Measurements from ENCODE around the gene PCDHGC3. TPM values are rescaled to one million over a fixed set of nuclear protein-coding genes. Genes with fewer than 3 reads are reported as not detected.
A peak's percentile ranks its signal among the peaks of the same experiment; 100 is the strongest.

PCDHGC3 gene
- total RNA-seq, 4 donors from 2014 or later = 25.9 to 146 (median 123) TPM

GRCh38 chr5:141518618-141519015 lies 42.9 kb downstream of the PCDHGC3 start:
- H3K4me1 ChIP-seq = peaks cover 4 to 12% of the 10 kb centered on the region in 2 donors
- intact Hi-C loops (cut with DNase I; ENCODE audit: low total_unique reads) = no loop called here
- no peaks in the 10 kb centered on the region for H3K36me3 ChIP-seq
- DNase-seq = no peak
- H3K9me3 ChIP-seq = no peaks in the 10 kb centered on the region
- H3K27ac ChIP-seq = no peak overlapping the region
- TF ChIP-seq POLR2A (IDR thresholded peaks at IDR 0.05) = no peak
- TF ChIP-seq CTCF (IDR thresholded peaks at IDR 0.05) = no peak
- H3K27me3 ChIP-seq = no peaks in the 10 kb centered on the region
- no peak overlapping the region for H3K4me3 ChIP-seq

GRCh38 chr5:141519605-141520565 lies 44.1 kb downstream of the PCDHGC3 start:
- intact Hi-C loops (cut with DNase I; ENCODE audit: low total_unique reads) = loop anchor here (10.0 kb wide), 1 partner anchor 45 kb away; the partner anchor contains the start of gene PCDHGC3
- no peaks in the 10 kb centered on the region for H3K27me3 ChIP-seq
- no peaks in the 10 kb centered on the region for H3K4me1 ChIP-seq
- TF ChIP-seq CTCF (IDR thresholded peaks at IDR 0.05) = no peak
- TF ChIP-seq POLR2A (IDR thresholded peaks at IDR 0.05) = no peak
- H3K36me3 ChIP-seq = no peaks in the 10 kb centered on the region
- H3K4me3 ChIP-seq = no peak overlapping the region
- peak overlapping the region in 1 of 2 donors; percentile 76 for H3K27ac ChIP-seq
- no peak for DNase-seq
- no peaks in the 10 kb centered on the region for H3K9me3 ChIP-seq

- intact Hi-C loops (cut with DNase I; ENCODE audit: low total_unique reads) = loop anchor here (10.0 kb wide), 1 partner anchor 47 kb away; the partner anchor contains the start of gene PCDHGC3
- no peaks in the 10 kb centered on the region for H3K9me3 ChIP-seq
- H3K27me3 ChIP-seq = no peaks in the 10 kb centered on the region
- H3K27ac ChIP-seq = peak overlapping the region; percentile 66 to 76
- no peaks in the 10 kb centered on the region for H3K36me3 ChIP-seq
- no peaks in the 10 kb centered on the region for H3K4me1 ChIP-seq
- TF ChIP-seq POLR2A (IDR thresholded peaks at IDR 0.05) (no peak), CTCF (IDR thresholded peaks at IDR 0.05) (no peak)
- peak in 1 of 2 donors; percentile 38 for DNase-seq
- no peak overlapping the region for H3K4me3 ChIP-seq
Observed at GRCh38 chr5:141521244-141521781, 45.5 kb downstream of the PCDHGC3 start.

GRCh38 chr5:141522301-141522700 lies 46.5 kb downstream of the PCDHGC3 start:
- H3K9me3 ChIP-seq = no peaks in the 10 kb centered on the region
- H3K27ac ChIP-seq = peak overlapping the region in 1 of 2 donors; percentile 76
- TF ChIP-seq POLR2A (IDR thresholded peaks at IDR 0.05) = no peak
- DNase-seq = no peak
- H3K27me3 ChIP-seq = no peaks in the 10 kb centered on the region
- H3K36me3 ChIP-seq = no peaks in the 10 kb centered on the region
- intact Hi-C loops (cut with DNase I; ENCODE audit: low total_unique reads) = loop anchor here (10.0 kb wide), 1 partner anchor 48 kb away; the partner anchor contains the start of gene PCDHGC3
- no peak overlapping the region for H3K4me3 ChIP-seq
- H3K4me1 ChIP-seq = no peaks in the 10 kb centered on the region

GRCh38 chr5:141523991-141524390 lies 48.2 kb downstream of the PCDHGC3 start:
- Histone ChIP-seq H3K9me3 (no peaks in the 10 kb centered on the region), H3K36me3 (no peaks in the 10 kb centered on the region), H3K4me1 (no peaks in the 10 kb centered on the region), H3K27ac (peak overlapping the region; percentile 77 to 78), H3K4me3 (no peak overlapping the region), H3K27me3 (no peaks in the 10 kb centered on the region)
- intact Hi-C loops (cut with DNase I; ENCODE audit: low total_unique reads) = loop anchor here (10.0 kb wide), 1 partner anchor 49 kb away; the partner anchor contains the start of gene PCDHGC3
- DNase-seq = no peak
- TF ChIP-seq POLR2A (IDR thresholded peaks at IDR 0.05) = no peak
- TF ChIP-seq CTCF (IDR thresholded peaks at IDR 0.05) = no peak
